NCI-H1048 (cell line): Measurements from ENCODE around the gene TFIP11.

Source experiments
- DNase-seq: peaks from one replicate; lab custom pipeline; 2025; lab: John Stamatoyannopoulos, UW

TFIP11 gene

DNA sequence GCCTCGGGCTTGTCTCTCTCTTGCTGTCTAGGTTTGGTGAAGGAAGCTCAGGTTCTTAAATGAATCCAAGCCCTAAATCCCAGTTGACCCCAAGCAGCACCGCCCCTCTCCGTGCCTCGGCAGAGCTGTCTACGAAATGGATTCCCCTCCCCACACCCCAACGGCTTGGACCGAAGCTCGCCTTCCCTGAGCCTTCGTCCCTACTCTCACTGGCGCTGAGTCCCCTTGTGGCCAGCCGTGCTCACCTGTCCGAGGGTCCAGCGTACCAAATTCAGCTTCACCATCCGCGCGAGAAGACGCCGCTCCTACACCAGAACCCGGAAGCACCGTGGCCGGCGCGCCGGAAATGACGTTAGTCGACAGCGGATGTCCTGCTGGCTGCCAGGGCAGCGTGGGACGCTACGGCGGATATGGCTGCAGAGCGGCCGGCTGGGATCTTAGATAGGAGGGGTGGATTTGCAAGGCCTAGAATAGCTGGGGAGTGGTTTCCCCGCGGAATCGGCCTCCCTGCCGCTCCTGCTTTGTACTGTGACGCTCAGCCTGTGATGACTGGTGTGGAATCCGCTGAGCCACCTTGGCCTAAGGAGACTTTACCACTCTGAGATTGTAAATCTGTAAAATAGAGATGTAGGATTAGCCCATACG is at the start of gene TFIP11:
TFIP11 (minus strand) TSS at position 325 of the 645 bp plus-strand sequence. CDS start 2,201 bp downstream, outside the sequence.
- peak; percentile 78 for DNase-seq

GRCh38 chr22:26561756-26562417 is 49.6 kb upstream of the TFIP11 start:
- no peak for DNase-seq

DNA sequence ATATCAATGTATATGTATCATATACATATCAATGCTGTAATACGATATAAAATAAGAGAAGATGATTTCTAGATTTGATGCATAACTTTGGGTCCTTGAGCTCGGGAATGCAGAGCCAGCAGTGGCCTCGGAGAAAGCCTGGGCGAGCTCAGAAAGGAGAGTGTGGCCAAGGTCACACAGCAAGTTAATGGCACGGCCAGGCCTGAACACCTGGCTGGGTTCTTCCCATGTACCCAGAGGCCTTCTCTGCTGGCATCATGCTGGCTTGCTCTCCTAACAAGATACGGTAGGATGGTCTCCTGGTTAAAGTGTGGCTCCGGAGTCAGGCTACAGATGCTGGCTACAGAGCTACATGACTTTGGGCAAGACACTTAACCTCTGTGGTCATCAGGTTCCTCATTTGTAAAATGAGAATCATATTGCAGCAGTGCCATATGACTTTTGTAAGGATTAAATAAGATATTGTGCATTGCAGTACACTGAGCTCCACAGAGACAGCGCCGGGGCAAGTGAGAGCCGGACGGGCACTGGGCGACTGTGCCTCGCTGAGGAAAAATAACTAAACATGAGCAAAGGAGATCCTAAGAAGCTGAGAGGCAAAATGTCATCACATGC is 47.8 kb upstream of the TFIP11 start:
- DNase-seq: no peak

DNA sequence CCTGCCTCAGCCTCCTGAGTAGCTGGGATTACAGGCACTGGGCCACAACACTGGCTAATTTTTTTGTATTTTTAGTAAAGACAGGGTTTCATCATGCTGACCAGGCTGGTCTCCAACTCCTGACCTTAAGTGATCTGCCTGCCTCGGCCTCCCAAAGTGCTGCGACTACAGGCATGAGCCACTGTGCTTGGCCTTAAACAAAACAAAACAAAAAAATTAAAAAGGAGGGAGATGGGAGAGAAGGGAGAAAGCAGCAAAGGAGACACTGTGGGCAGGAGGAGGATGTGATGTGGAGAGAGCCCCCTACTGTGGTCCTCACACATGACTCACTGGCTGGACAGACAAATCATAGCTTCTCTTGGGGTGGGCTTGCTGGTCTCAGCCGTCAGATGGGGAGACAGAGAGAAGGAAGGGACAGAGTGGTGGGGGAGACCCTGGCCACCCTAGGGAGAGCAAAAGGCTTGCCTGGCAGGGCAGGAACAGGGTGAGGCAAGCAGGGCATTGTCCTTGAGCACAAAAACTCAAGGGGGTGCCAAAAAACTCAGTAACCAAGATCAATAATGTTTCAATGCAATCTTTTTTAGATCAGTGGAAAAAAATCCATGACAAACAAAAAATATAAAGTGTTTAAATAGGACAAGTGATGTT is 46.1 kb upstream of the TFIP11 start:
- no peak for DNase-seq

DNA sequence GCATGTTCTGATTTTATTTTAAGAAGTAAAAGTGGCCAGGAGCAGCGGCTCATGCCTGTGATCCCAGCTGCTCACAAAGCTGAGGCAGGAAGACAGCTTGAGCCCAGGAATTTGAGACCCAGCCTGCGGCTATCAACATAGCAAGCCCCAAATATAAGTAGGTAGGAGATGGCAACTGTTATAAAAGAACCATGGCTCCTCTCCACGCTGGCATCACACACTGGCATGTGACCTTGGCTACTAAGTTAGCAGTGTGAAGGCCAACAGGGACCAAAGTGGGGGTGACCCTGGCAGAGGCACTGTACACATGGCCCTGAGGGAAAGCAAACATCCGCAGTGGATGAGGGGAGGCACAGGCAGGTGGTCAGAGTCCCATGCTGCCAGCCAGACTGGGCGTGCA is 44.6 kb upstream of the TFIP11 start:
- no peak for DNase-seq

DNA sequence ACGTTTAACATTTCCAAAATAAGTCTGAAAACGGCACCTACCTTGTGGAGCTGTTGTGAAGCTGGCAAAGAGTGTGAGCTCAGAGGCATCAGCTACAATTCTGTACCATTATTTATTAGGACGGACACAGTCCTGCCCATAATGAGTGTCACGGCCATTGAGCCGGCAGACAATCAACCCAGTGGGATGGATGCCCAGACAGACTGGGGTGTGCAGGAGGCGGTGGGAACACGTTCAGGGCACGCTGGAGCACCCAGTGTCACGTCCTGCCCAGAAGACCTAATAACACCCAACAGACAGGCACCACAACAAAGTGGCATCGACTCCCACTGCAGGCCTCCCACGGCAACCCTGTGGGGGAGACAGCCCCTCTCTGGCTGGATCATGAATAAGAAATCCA is 43.2 kb upstream of the TFIP11 start:
- DNase-seq: no peak

- peak; percentile 67 for DNase-seq
These were observed 42.7 kb upstream of the TFIP11 start for GRCh38 chr22:26554956-26555355.

- DNase-seq: no peak
These were observed 40.9 kb upstream of the TFIP11 start for GRCh38 chr22:26553056-26553752.

- DNase-seq: no peak
These were observed 40.2 kb upstream of the TFIP11 start for GRCh38 chr22:26552466-26552865.

GRCh38 chr22:26551568-26551967 is 39.3 kb upstream of the TFIP11 start:
- DNase-seq: no peak

- no peak for DNase-seq
These were observed 38.3 kb upstream of the TFIP11 start for GRCh38 chr22:26550498-26551033.

DNA sequence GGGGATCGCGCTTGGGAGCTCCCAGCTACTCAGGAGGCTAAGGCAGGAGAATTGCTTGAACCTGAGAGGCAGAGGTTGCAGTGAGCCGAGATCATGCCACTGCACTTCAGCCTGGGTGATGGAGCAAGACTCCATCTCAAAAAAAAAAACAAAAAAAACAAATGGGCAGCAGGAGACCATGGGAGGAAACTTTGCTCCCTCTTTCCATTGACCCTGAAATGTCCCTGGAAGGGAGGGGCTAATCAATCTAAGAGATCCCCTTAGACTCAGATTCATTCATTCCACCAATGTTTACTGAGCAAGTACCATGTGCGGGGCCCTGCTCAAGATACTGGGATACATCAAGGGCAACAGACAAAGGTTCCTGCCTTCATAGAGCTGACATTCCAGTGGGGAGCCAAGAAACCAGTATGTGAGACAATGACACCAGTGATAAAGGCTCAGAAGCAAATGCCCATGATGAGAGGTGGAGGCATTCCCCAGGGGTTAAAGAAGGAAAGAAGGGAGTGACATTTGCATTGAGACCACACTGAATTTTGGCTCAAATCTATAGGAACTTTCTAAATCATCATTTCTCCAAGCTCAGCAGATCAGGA is 37.7 kb upstream of the TFIP11 start:
- no peak for DNase-seq

DNA sequence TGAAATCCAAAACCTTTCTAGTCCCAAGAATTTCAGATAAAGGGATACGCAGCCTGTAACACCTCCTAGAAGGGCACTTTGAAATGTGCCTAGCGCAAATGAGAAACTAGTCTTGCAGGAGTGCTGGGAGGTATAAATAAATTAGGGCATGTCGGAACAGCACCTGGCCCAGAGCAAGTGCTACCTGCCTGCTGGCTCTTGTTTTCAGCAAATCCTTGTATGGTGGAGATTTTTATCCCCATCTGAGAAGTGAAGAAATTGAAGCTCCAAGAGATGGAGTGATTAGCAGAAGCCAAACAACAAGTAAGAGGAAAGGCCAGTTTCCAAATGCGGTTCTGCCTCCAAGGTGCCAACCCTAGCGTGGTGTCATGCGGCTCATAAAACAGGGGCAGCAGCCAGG is 36.7 kb upstream of the TFIP11 start:
- DNase-seq: no peak

DNA sequence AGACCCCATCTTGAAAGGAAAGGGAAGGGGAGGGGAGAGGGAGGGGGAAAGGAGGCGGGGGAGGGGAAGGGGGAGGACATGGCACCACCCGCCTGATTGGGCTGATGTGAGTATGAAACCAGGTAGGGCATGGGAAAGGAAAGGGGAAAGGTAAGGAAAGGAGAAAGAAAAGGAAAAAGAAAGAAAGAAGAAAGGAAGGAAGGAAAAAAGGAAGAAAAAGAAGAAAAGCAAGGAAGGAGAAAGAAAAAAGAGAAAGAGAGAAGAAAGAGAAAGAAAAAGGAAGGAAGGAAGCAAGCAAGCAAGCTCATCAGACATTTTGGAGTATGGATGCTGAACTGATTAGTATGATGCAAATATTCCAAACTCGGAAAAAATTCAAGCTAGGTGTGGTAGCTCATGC is 36.0 kb upstream of the TFIP11 start:
- no peak for DNase-seq

GRCh38 chr22:26547837-26548236 is 35.6 kb upstream of the TFIP11 start:
- no peak for DNase-seq

- DNase-seq: no peak
These were observed 35.2 kb upstream of the TFIP11 start for GRCh38 chr22:26547426-26547825.

GRCh38 chr22:26546282-26546681 is 34.0 kb upstream of the TFIP11 start:
- DNase-seq: no peak

GRCh38 chr22:26545827-26546226 is 33.6 kb upstream of the TFIP11 start:
- no peak for DNase-seq

- DNase-seq: no peak
These were observed 33.1 kb upstream of the TFIP11 start for GRCh38 chr22:26545385-26545784.

DNA sequence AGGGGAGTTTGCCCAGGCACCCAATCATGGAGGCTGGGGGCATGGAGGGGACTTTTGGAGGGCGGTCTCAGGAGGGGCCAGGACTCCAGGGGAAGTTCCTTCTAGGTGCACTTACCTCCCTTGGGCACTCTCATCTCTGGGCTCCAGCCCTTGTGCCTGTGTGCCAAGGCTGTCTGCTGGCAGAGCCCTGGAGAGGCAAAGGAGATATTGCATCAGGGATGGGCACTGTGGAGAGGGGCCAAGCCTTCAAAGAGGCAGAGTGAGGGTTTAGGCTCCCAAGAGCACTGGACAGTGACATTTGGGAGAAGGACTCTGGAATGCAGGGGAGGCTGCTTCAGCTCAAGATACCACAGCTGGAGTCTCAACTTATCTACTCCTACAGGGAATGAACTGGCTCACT is 32.2 kb upstream of the TFIP11 start:
- no peak for DNase-seq

DNA sequence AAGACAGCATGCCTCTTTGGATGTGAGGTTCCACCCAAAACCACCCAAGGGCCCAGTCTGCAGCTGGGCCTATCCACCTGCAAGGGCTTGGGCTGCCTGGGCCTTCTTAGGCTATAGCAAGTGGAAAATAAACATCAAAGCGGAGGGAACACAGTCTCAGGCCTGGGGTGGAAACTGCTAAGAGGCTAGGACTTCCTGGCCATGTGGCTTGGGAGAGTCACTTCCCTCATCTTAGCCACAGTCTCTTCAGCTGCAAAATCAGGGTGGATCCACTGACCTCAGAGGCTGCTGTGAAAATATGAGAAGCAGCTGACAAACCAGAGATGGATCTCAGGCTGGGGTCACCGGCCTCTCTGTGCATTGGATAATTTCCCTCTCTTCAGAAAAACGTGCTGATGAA is 30.6 kb upstream of the TFIP11 start:
- DNase-seq: no peak
